Measurements from ENCODE around the gene GUCY2D.

Gene GUCY2D

GRCh38 chr17:7989781-7990655 is 12.4 kb upstream of the GUCY2D start:
- DNase-seq (ENCODE audit: insufficient read length, low spot score) (peak; percentile 87), FAIRE-seq (peak; percentile 92)

DNA sequence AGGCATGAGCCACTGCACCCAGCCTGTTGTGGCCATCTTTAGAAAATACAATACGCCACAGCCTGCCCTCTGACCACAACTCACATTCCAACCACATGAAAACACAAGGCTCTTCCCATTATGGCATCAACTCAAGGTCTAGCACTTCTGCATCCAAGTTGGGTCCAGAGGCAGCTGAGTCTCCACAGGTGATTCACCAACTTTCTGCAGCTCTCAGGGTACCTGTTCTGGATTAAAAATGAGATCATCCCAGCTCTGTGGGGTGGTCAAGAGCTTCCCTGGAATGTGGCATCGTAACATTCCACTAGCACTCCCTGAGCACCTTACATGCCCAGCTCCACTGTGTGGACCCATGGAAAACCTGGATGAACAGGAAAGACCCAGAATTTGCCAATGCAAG is 9.9 kb upstream of the GUCY2D start:
- FAIRE-seq (no peak), DNase-seq (ENCODE audit: insufficient read length, low spot score) (no peak)

- FAIRE-seq (no peak), DNase-seq (ENCODE audit: insufficient read length, low spot score) (no peak)
Measured at GRCh38 chr17:7992924-7993323, 9.5 kb upstream of the GUCY2D start.

- FAIRE-seq (no peak), DNase-seq (ENCODE audit: insufficient read length, low spot score) (no peak)
Measured at GRCh38 chr17:7993972-7994589, 8.3 kb upstream of the GUCY2D start.

DNA sequence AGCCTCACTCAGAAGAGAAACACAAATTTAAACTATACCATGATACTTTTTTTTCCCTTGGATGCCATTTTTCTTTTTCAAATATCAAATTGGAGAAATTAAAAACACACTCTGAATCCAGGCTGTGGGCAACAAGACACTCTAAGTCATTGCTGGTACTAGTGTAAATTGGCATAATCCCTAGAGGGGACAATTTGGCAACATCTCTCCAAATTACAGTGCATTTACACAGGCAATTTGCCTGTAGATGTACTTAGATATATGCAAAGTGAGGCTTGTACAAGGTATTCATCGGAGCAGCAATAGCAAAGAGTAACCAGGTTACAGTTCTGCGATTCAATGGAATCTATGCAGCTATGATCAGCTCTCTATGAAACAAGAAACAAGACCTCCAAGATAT is 6.7 kb upstream of the GUCY2D start:
- no peak for DNase-seq (ENCODE audit: insufficient read length, low spot score)
- no peak for FAIRE-seq

GRCh38 chr17:7997186-7997585 is 5.2 kb upstream of the GUCY2D start:
- peak; percentile 77 for FAIRE-seq
- DNase-seq (ENCODE audit: insufficient read length, low spot score), result no peak

- no peak for FAIRE-seq
- DNase-seq (ENCODE audit: insufficient read length, low spot score), result no peak
Measured at GRCh38 chr17:8002721-8003593, 542 bp downstream of the GUCY2D start.

GRCh38 chr17:8003594-8004181 is 1.3 kb downstream of the GUCY2D start:
- DNase-seq (ENCODE audit: insufficient read length, low spot score), result no peak
- FAIRE-seq, result no peak

- DNase-seq (ENCODE audit: insufficient read length, low spot score) (no peak), FAIRE-seq (no peak)
Measured at GRCh38 chr17:8004899-8005298, 2.5 kb downstream of the GUCY2D start.

DNA sequence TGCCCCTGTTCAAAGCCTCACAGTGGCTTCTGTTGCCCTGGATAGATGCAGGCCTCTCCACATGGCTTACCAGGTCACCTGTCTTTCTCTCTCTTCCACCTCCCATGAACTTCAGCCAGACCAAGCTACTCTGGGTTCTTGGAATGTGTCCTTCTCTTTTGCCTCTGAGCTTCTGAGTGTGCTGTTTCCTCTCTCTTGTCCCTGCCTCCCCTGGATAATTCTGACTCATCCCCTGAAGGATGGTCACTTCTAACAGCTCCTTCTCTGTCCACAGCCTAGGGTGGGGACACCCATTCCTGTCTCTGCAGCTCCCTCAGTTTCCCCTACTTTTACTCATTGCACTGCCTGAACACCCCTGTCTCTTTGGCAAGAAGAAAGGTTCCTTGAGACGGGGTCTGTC is 2.9 kb downstream of the GUCY2D start:
- FAIRE-seq, result no peak
- DNase-seq (ENCODE audit: insufficient read length, low spot score), result no peak

GRCh38 chr17:8005967-8006730 is 3.7 kb downstream of the GUCY2D start:
- FAIRE-seq, result no peak

DNA sequence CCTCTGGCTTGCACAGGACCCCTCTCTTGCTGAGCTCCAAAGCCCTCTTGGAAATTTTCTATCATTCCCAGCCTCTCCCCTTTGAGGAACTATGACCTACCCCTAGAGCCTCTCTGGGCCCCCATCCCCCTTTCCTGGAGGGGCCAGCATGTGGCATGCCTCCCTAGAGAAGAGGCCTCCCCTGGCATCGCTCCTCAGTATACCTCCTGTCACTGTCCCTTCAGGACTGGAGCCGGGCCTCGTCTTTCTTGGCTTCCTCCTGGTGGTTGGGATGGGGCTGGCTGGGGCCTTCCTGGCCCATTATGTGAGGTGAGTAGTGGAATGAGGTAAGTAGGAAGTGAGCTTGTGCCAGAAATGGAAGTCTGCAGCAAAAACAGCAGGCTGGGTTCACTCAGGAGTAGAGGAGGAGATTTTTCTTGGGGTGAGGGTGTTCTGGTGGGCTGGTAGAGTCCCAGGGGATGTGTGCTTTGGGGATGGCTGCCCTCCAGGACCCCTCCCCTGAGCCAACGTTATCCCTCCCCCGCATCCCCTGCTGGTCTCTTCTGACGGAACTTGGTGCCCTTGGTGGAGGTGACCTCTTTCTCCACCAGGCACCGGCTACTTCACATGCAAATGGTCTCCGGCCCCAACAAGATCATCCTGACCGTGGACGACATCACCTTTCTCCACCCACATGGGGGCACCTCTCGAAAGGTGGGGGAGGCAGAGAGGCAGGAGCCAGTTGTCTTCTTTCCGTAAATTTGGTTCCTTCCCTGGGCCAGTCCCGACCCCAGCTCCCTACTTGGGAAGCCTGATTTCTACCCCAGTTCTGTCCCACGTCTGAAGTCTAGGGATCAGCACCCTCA is 4.6 kb downstream of the GUCY2D start:
- no peak for FAIRE-seq
- no peak for DNase-seq (ENCODE audit: insufficient read length, low spot score)

More at GRCh38 chr17:8005967-8006730, 3.7 kb downstream of the GUCY2D start:
- no peak for DNase-seq (ENCODE audit: insufficient read length, low spot score)

DNA sequence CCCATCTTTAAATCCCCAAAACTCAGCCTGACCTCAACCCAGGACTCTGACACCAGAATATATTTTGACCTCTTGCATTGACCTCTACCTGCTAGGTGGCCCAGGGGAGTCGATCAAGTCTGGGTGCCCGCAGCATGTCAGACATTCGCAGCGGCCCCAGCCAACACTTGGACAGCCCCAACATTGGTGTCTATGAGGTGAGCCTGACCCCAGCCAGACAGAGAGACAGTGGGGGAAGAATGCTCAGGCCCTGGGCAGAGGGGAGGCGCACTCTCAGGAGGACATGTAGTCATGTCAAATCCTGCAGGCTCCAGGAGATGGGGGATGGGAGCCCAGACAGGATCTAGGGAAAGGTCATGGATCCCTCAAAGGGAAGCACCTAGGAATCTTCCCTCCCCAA is 5.4 kb downstream of the GUCY2D start:
- no peak for DNase-seq (ENCODE audit: insufficient read length, low spot score)
- no peak for FAIRE-seq

GRCh38 chr17:8012045-8012580 is 9.7 kb downstream of the GUCY2D start:
- no peak for FAIRE-seq
- no peak for DNase-seq (ENCODE audit: insufficient read length, low spot score)

- FAIRE-seq, result no peak
- DNase-seq (ENCODE audit: insufficient read length, low spot score), result no peak
Measured at GRCh38 chr17:8012996-8013640, 10.7 kb downstream of the GUCY2D start.

- no peak for FAIRE-seq
- no peak for DNase-seq (ENCODE audit: insufficient read length, low spot score)
Measured at GRCh38 chr17:8013731-8014557, 11.5 kb downstream of the GUCY2D start.

GRCh38 chr17:8014558-8014850 is 12.1 kb downstream of the GUCY2D start:
- FAIRE-seq, result no peak
- no peak for DNase-seq (ENCODE audit: insufficient read length, low spot score)
